IPS DF 6.9 (cell line): ENCODE results near the gene TPM4.
"Not testable (repeated sequence)": the region's sequence is repeated elsewhere in the genome, so short reads cannot be mapped to it uniquely, and the experiment has no call there.

ENCODE experiments used
- DNase-seq: peaks from one replicate; pipeline ENCODE4 v3.0.0-alpha.2; 2013; ENCODE audit warnings: low read depth, low spot score
- H3K27ac ChIP-seq: one replicate; pipeline ENCODE4 v1.5.1; 2013; ENCODE audit warnings: low read length, control low read depth
- H3K27me3 ChIP-seq: 2 replicates; pipeline ENCODE4 v1.6.1; 2013; ENCODE audit warnings: mild to moderate bottlenecking, low read length; ENCODE audit not compliant: control insufficient read depth, insufficient read depth
- H3K36me3 ChIP-seq: 2 replicates; pipeline ENCODE4 v1.6.1; 2013; ENCODE audit warnings: low read length; ENCODE audit not compliant: control insufficient read depth, insufficient read depth
- H3K4me1 ChIP-seq: 2 replicates; pipeline ENCODE4 v1.6.1; 2013; ENCODE audit warnings: low read length; ENCODE audit not compliant: control insufficient read depth, insufficient read depth
- H3K4me3 ChIP-seq: 2 replicates; pipeline ENCODE4 v1.5.1; 2013; ENCODE audit warnings: mild to moderate bottlenecking, low read length
- H3K9me3 ChIP-seq: 2 replicates; pipeline ENCODE4 v1.6.1; 2013; ENCODE audit warnings: low read length, inconsistent platforms; ENCODE audit not compliant: control insufficient read depth, insufficient read depth
- WGBS: extraction: QIAGEN DNeasy Blood & Tissue Kit; methylation state at CpG from one replicate; pipeline ENCODE4 v1.1.7; 2013; ENCODE audit warnings: mixed read lengths, missing lambda C conversion rate; ENCODE audit not compliant: insufficient read length, insufficient coverage; 5-methylcytosine and 5-hydroxymethylcytosine counted together

TPM4 gene

DNA sequence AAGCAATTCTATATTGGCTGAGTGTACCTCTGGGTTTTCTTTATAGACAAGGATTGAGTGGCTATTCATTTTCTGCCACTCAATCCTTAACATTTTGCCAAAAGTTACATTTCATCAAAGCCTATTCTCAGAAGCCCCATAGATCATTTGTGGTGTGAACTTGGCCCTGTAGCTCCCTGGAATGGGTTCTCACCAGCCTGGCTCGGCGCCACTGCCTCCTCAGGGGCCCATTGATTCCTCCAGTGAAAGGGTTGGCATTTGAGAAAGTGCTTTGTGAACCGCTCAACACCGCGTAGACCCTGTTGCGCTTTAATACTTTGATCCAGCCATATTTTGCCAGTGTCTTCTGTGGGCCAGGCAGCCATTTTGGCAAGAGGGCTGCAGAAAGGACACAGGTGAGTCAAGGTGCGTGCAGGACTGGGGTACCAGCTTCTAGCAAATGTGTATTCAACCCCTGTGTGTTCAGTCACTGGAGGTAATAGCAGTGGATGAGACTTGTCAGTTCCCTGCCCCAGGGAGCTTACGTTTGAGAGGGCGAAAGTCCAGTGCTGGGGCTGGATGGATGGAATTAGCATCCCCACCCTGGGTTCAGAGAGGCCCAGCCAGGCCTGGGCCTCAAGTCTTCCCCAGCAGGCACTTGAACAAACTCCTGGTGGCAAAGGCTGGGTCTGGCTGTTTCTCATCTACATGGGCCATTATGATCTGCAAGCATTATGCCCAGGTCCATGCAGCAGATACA, 39.2 kb downstream of the TPM4 start:
- H3K9me3 ChIP-seq = no peaks in the 10 kb centered on the region
- WGBS = no CpG with 5 or more reads among the region's 9 CpGs
- peaks cover 13% of the 10 kb centered on the region for H3K36me3 ChIP-seq
- no peak for DNase-seq
- H3K4me3 ChIP-seq = no peak overlapping the region
- no peaks in the 10 kb centered on the region; the same call in 1 of the 2 replicates for H3K4me1 ChIP-seq
- no peak overlapping the region for H3K27ac ChIP-seq
- no peaks in the 10 kb centered on the region for H3K27me3 ChIP-seq

DNA sequence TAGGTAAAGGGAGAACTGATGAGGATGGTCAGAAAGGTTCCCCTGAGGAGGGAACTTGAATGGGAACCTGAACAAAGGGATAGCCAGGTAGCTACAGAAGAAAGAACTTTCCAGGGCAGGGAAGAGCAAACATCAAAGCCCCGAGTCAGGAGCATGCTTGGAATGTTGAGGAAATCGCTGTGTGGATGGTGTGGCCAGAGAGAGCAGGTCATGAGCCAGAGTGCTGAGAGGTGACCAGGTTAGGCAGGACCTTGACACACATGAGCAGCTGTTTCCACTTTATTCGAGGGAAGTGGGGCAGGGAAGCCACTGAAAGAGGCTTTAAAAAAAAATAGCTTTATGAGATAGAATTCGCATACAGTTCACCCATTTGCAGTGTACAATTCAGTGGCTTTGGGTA, 39.8 kb downstream of the TPM4 start:
- WGBS = no CpG with 5 or more reads among the region's 4 CpGs
- H3K4me1 ChIP-seq = no peaks in the 10 kb centered on the region

DNA sequence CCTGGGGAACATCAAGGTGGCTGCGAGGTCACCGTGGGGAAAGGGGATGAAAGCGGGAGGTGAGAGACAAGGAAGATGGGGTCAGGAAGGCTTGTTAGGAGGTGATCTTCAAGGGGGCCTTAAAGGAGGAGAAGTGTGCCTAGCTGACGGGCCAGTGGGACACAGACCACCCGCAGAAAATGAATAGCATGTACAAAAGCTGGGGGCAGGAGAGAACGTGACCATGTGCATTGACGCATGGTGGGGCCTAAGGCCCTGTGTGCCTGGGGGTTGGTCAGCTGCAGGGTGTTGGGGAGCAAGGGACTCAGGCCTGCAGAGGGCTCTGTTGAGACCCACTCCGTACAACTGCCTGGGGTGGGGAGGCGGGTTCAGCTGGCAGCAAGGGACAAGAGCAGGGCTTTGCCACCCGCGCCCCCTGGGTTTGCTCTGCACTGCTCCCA, 41.3 kb downstream of the TPM4 start:
- no CpG with 5 or more reads among the region's 11 CpGs for WGBS
- no peak for DNase-seq
- Histone ChIP-seq H3K4me3 (no peak overlapping the region), H3K27me3 (no peaks in the 10 kb centered on the region), H3K27ac (no peak overlapping the region), H3K9me3 (no peaks in the 10 kb centered on the region), H3K36me3 (peaks cover 27% of the 10 kb centered on the region), H3K4me1 (no peaks in the 10 kb centered on the region)

More for the DNA sequence above, 39.8 kb downstream of the TPM4 start:
- no peak for DNase-seq
- no peak overlapping the region for H3K27ac ChIP-seq
- H3K4me3 ChIP-seq = no peak overlapping the region
- peaks cover 14% of the 10 kb centered on the region for H3K36me3 ChIP-seq
- no peaks in the 10 kb centered on the region for H3K27me3 ChIP-seq
- H3K9me3 ChIP-seq = no peaks in the 10 kb centered on the region

DNA sequence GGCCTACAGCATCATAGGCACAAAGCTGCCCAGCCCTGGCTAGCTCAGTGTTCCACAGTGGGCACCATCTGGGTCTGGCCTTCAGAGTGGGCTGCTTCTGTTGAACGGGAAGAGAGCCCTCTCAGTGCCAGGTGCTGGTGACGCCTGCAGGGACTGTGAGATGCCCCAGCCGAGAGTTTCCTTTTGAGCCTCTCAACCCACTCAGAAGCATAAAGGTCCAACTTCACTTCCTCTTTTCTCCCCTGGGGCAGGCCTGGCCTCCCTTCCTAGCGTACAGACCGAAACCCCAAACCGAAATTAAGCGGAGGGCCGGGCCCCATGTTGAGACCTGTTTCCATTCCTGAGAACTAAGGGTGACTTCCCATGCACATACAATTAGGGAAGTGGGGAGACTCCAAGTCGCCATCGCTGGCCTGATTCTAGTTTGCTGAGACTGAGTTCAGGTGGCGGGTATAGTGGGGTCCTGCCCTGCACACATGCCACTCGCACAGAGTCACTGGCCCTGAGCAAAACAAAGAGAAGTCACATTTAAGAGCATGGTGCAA, 42.3 kb downstream of the TPM4 start:
- H3K4me3 ChIP-seq = no peak overlapping the region; the same call in 1 of the 2 replicates
- H3K36me3 ChIP-seq = peaks cover 28% of the 10 kb centered on the region
- DNase-seq = no peak
- no peaks in the 10 kb centered on the region for H3K4me1 ChIP-seq
- no CpG with 5 or more reads among the region's 12 CpGs for WGBS
- no peak overlapping the region for H3K27ac ChIP-seq
- no peaks in the 10 kb centered on the region for H3K9me3 ChIP-seq
- H3K27me3 ChIP-seq = no peaks in the 10 kb centered on the region

DNA sequence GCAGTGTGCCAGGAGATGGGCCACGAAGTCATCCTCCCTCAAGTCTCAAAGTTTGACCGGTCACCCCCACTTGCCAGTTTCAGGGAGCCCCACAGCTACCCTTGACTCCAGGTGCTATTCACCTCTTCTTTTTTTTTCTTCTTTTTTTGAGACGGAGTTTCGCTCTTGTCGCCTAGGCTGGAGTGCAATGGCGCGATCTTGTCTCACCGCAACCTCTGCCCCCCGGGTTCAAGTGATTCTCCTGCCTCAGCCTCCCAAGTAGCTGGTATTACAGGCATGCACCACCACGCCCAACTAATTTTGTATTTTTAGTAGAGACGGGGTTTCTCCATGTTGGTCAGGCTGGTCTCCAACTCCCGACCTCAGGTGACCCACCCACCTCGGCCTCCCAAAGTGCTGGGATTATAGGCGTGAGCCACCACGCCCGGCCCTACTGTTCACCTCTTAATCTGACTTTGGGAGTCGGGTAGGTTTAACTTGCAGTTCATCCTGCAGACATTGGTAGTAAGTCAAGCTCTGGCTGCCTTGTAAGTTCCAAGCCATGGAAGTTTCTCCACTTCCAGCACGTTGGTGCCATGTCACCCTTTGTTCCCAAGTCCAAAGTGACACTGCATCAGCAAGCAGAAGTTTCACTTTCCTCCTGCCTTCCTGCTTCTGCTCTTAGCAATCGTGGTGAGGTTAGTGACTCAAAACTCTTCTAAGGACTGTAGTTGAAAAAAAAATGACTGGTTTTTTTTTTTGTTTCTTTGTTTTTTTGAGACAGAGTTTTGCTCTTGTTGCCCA, 43.0 kb downstream of the TPM4 start:
- not testable (repeated sequence) for H3K4me1 ChIP-seq, H3K27ac ChIP-seq, H3K4me3 ChIP-seq, H3K9me3 ChIP-seq, H3K27me3 ChIP-seq, DNase-seq
- WGBS = no CpG with 5 or more reads among the region's 19 CpGs
- peaks cover 33% of the 10 kb centered on the region for H3K36me3 ChIP-seq

DNA sequence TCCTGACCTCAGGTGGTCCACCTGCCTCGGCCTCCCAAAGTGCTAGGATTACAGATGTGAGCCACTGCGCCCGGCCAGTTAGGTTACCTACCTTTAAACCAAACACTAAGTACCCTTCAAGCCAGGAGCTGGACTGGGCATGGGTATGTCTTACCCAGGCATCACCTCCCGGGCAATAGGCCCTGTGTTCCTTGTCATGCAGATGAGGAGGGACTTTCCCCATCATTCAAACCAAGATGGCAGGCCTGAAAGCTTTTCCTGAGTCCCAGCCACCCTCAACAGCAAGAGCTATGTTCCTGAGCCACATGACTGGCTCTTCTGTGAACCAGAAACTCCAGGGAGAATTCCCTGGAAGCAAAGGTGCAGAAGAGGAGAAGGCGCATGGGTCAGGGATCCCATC, 44.8 kb downstream of the TPM4 start:
- H3K27ac ChIP-seq = no peak overlapping the region
- H3K4me1 ChIP-seq = no peaks in the 10 kb centered on the region; the same call in 1 of the 2 replicates
- no peak overlapping the region for H3K4me3 ChIP-seq
- DNase-seq = no peak
- WGBS = no CpG with 5 or more reads among the region's 5 CpGs
- no peaks in the 10 kb centered on the region for H3K27me3 ChIP-seq
- H3K36me3 ChIP-seq = peaks cover 43% of the 10 kb centered on the region
- no peaks in the 10 kb centered on the region for H3K9me3 ChIP-seq

DNA sequence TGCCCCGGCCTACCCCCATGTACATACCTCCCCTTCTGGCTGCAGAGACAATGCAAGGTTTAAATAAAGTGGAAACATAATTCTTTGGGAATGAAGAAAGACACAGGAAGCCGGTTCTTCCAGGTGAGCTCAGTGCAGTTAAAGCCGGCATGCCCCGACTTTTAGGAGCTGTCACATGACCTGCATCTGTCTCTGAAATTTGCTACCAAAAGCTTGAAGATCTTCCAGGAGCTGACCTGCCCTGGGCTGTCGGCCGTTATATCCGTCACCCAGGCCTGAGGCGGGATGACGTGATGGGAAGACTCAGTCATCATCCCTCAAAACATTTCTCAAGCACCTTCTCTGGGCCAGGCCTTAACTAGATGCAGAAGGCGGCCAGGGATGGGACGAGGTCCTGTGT, 45.7 kb downstream of the TPM4 start:
- no peak for DNase-seq
- Histone ChIP-seq H3K4me1 (no peaks in the 10 kb centered on the region; the same call in 1 of the 2 replicates), H3K27ac (no peak overlapping the region), H3K36me3 (peaks cover 48% of the 10 kb centered on the region), H3K9me3 (no peaks in the 10 kb centered on the region), H3K4me3 (no peak overlapping the region), H3K27me3 (no peaks in the 10 kb centered on the region)
- WGBS = no CpG with 5 or more reads among the region's 11 CpGs

DNA sequence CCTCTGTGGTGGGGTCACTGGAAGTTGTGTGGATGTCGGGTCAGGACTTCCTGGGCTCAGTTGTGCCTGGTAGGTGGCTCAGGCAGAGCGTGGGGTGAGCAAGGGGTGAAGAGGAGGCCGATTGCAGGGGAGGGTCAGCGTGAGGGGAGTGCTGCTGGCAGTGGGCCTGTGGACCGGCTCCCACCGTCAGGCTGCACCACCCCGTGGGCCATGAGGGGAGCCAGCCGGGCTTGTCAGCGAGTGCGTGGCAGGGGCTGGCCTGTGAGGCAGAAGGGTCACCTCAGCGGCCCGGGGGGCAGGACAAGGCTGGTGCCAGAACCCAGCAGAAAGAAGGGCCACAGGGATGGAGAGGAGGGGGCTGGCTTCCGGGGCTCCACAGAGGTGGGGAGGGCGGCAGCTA, 48.7 kb downstream of the TPM4 start:
- H3K36me3 ChIP-seq = peaks cover 60% of the 10 kb centered on the region
- DNase-seq = no peak
- H3K4me3 ChIP-seq = no peak overlapping the region

DNA sequence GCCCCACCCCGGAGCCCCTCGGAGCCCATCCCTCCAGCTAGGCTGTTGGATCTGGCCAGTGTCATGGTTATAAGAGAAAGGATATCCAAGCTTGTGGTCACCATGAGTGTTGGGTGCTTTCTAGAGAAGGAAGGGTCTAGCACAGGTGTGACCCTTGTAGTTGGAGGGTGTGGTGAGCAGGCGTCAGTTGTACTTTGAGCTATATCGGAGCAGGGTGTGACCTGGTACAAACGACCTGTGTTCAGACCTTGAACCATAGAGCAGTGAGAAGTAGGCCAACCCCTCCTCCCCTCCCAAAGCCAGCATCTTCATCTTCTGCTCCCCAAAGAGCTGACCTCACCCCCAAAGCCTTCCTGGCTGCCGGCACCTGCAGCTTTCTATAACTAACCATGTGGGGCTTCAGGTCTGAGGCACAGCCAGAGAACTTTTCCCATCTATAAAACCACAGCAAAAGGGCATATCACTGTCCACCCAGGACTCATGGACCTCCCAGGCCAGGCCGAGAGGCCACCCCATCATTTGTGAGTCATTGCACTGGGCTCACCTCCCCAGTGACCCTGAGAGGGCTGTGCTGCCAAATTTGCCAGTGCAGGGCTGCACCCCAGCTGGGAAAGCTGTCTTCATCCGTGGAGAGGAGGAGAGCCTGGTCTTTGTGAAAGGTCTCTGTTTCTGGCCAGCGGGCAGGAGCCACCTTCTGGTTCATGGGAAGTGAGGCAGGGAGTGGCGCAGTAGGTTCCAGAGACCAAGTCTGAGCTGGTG, 49.6 kb downstream of the TPM4 start:
- no peaks in the 10 kb centered on the region for H3K27me3 ChIP-seq
- peaks cover 60% of the 10 kb centered on the region for H3K36me3 ChIP-seq
- no peak overlapping the region for H3K27ac ChIP-seq
- H3K4me1 ChIP-seq = no peaks in the 10 kb centered on the region; the same call in 1 of the 2 replicates
- no peaks in the 10 kb centered on the region for H3K9me3 ChIP-seq
- H3K4me3 ChIP-seq = no peak overlapping the region
- WGBS = no CpG with 5 or more reads among the region's 10 CpGs
- DNase-seq = no peak

More for the DNA sequence above, 48.7 kb downstream of the TPM4 start:
- WGBS = no CpG with 5 or more reads among the region's 14 CpGs
- H3K27ac ChIP-seq = no peak overlapping the region
- H3K9me3 ChIP-seq = no peaks in the 10 kb centered on the region
- H3K4me1 ChIP-seq = no peaks in the 10 kb centered on the region; the same call in 1 of the 2 replicates
- no peaks in the 10 kb centered on the region for H3K27me3 ChIP-seq

DNA sequence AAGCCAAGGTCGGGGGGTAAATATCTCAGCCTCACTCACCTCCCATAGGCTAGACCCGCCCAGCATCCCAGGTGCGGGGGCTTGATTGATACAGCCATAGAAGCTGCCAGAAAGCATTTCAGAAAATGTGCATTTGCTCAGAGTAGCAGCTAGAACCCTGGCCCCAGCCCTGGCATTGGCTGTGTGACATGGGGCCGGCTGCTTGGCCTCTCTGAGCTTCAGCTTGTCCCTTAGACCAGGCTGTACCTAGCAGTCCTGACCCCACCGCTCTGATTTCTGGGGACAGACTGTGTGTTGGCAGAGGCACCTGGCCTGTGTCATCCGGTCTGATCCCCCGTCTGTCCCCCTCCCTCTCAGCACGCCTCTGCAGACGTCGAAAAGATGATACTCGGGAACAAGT, 50.8 kb downstream of the TPM4 start:
- no peaks in the 10 kb centered on the region for H3K9me3 ChIP-seq
- no peak for DNase-seq
- no peaks in the 10 kb centered on the region for H3K27me3 ChIP-seq
- no CpG with 5 or more reads among the region's 11 CpGs for WGBS
- H3K4me1 ChIP-seq = no peaks in the 10 kb centered on the region; the same call in 1 of the 2 replicates
- no peak overlapping the region for H3K4me3 ChIP-seq
- peaks cover 54% of the 10 kb centered on the region for H3K36me3 ChIP-seq
- no peak overlapping the region for H3K27ac ChIP-seq
